ENCODE results near the gene ALDH5A1.

GRCh38 chr6:24522228-24523176 is 27.7 kb downstream of the ALDH5A1 start:
- TF ChIP-seq CTCF (IDR thresholded peaks at IDR 0.05) (no peak), POLR2A (IDR thresholded peaks at IDR 0.05) (no peak)

All from body of pancreas (tissue), 4 donors.